ENCODE results near the gene WDR55.
"Not testable (repeated sequence)": the region's sequence is repeated elsewhere in the genome, so short reads cannot be mapped to it uniquely, and the experiment has no call there.

DNA sequence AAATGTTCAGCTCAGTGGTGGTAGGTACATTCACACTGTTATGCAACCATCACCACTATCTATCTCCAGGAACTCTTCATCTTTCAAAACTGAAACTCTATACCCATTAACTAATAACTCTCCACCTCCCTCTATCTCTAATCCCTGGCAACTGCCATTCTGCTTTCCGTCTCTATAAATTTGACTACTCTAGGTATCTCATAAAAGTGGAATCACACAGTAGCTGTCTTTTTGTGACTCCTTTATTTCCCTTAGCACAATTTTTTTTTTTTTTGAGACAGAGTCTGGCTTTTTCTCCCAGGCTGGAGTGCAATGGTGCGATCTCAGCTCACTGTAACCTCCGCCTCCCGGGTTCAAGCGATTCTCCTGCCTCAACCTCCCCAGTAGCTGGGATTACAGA is 56.7 kb downstream of the WDR55 start:
- TF ChIP-seq, protein P1, sequence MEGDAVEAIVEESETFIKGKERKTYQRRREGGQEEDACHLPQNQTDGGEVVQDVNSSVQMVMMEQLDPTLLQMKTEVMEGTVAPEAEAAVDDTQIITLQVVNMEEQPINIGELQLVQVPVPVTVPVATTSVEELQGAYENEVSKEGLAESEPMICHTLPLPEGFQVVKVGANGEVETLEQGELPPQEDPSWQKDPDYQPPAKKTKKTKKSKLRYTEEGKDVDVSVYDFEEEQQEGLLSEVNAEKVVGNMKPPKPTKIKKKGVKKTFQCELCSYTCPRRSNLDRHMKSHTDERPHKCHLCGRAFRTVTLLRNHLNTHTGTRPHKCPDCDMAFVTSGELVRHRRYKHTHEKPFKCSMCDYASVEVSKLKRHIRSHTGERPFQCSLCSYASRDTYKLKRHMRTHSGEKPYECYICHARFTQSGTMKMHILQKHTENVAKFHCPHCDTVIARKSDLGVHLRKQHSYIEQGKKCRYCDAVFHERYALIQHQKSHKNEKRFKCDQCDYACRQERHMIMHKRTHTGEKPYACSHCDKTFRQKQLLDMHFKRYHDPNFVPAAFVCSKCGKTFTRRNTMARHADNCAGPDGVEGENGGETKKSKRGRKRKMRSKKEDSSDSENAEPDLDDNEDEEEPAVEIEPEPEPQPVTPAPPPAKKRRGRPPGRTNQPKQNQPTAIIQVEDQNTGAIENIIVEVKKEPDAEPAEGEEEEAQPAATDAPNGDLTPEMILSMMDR (conservative IDR thresholded peaks at IDR 0.05) = not testable (repeated sequence)
- not testable (repeated sequence) for TF ChIP-seq EZH2 (IDR thresholded peaks at IDR 0.05; ENCODE audit: low read depth)
